SK-N-SH treated with all-trans-retinoic acid at 6 μM for 48 hours (cell line): Measurements from ENCODE around the gene C3orf62.
"Not testable (repeated sequence)": the region's sequence is repeated elsewhere in the genome, so short reads cannot be mapped to it uniquely, and the experiment has no call there.

Experiments used
- BACH2 ChIP-seq: fragments of 250-450 bp; sonication (Bioruptor Pico); IDR thresholded peaks from 2 replicates; pipeline ENCODE4 v1.9.0; 2021; ENCODE audit warnings: mild to moderate bottlenecking, borderline replicate concordance
- GLIS3 ChIP-seq: fragments of 250-450 bp; sonication (Bioruptor Pico); IDR thresholded peaks from 2 replicates; pipeline ENCODE4 v1.5.0; 2020; ENCODE audit warnings: mild to moderate bottlenecking, moderate library complexity
- POU6F1 ChIP-seq: fragments of 250-450 bp; sonication (Bioruptor Pico); IDR thresholded peaks from 2 replicates; pipeline ENCODE4 v1.8.0; 2021; ENCODE audit warnings: low read depth, mild to moderate bottlenecking, moderate library complexity, borderline replicate concordance
- PPARA ChIP-seq: fragments of 250-450 bp; sonication (Bioruptor Pico); IDR thresholded peaks from 2 replicates; pipeline ENCODE4 v1.5.0; 2020; ENCODE audit warnings: mild to moderate bottlenecking, borderline replicate concordance
- ZFP3 ChIP-seq: fragments of 250-450 bp; sonication (Bioruptor Pico); IDR thresholded peaks from 2 replicates; pipeline ENCODE4 v1.5.0; 2020; ENCODE audit warnings: mild to moderate bottlenecking, moderate library complexity
- ZFP30 ChIP-seq: fragments of 450-650 bp; formaldehyde crosslinking; IDR thresholded peaks from 2 replicates; pipeline ENCODE4 v1.5.0; 2022; ENCODE audit warnings: mild to moderate bottlenecking, moderate library complexity

- TF ChIP-seq POU6F1; GLIS3 (CRISPR knock-in tag); PPARA (CRISPR knock-in tag); ZFP3 (CRISPR knock-in tag); ZFP30 (CRISPR knock-in tag); BACH2: not testable (repeated sequence)
Measured at GRCh38 chr3:49228817-49229216, 48.2 kb downstream of the C3orf62 start.
